ENCODE results near the gene C3orf18.

Gene C3orf18

GRCh38 chr3:50525191-50525910, 42.2 kb downstream of the C3orf18 start:
- DNase-seq (ENCODE audit: low spot score) = no peak
- TF ChIP-seq CTCF (IDR thresholded peaks at IDR 0.05; ENCODE audit: extremely low read depth, missing control alignments) = no peak

GRCh38 chr3:50524746-50525145, 42.8 kb downstream of the C3orf18 start:
- TF ChIP-seq CTCF (IDR thresholded peaks at IDR 0.05; ENCODE audit: extremely low read depth, missing control alignments) = no peak
- no peak for DNase-seq (ENCODE audit: low spot score)

- DNase-seq (ENCODE audit: low spot score) = no peak
- TF ChIP-seq CTCF (IDR thresholded peaks at IDR 0.05; ENCODE audit: extremely low read depth, missing control alignments) = no peak
Measured at GRCh38 chr3:50523279-50523811, 44.2 kb downstream of the C3orf18 start.

DNA sequence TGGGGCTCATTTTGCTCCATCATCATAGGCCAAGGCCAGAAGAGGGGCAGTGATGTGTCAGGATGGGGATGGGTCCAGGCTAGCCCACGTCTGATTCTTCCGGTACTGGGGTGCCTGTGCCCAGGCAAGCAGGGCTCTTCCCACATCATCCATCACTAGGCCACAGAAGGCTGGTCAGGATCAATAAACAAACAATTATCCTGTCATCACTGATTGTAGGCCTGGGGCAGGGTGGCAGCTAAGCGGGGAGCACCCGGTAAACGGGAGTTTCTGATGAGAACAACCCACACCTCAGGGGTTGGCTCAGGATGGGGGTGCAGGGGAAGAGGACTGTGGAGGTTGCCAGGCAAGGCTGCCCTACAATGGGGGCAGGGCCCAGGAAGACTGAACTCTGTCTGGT, 46.0 kb downstream of the C3orf18 start:
- DNase-seq (ENCODE audit: low spot score) = no peak
- no peak for TF ChIP-seq CTCF (IDR thresholded peaks at IDR 0.05; ENCODE audit: extremely low read depth, missing control alignments)

DNA sequence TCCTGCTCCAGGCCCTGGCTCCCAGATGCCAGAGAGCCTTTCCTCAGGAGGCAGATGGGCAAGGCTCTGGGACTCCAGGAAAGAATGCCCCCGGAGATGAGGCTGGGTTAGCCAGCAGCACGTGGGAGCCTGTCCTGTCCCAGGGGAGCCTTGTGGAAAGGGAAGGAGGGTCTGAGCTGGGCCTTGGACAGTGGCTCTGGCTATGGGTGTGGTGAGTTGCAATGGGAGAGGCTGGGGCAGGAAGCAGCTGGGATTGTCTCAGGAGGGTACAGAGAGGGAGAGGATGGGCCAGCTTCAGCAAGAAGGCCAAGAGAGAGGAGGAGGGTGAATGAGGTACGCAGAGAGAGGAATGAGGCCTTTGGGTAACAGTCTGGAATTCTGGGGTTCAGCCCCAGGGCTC, 46.7 kb downstream of the C3orf18 start:
- DNase-seq (ENCODE audit: low spot score) = no peak
- no peak for TF ChIP-seq CTCF (IDR thresholded peaks at IDR 0.05; ENCODE audit: extremely low read depth, missing control alignments)

DNA sequence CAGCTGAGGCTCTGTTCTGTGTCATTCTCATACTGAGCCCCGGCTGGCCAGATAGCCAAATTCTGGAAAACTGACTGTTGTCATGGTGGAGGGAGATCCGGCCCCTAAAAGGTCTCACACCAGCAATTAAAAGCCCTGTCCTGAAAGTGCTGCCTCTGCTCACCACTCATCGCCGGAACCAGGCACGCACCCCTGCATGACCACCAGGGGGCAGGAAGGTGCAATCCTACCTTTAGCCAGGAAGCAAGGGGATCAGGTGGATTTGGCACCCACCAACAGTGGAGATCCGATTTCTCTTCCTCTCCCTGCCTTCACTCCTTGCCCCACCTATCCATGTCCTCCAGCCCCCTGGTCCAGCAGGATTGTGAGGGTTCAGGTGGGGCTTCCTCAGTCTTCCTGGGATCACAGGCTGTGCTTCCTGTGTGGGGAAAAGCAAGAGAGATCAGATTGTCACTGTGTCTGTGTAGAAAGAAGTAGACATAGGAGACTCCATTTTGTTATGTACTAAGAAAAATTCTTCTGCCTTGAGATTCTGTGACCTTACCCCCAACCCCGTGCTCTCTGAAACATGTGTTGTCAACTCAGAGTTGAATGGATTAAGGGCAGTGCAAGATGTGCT, 48.0 kb downstream of the C3orf18 start:
- peak; percentile 97 for TF ChIP-seq CTCF (IDR thresholded peaks at IDR 0.05; ENCODE audit: extremely low read depth, missing control alignments)

DNA sequence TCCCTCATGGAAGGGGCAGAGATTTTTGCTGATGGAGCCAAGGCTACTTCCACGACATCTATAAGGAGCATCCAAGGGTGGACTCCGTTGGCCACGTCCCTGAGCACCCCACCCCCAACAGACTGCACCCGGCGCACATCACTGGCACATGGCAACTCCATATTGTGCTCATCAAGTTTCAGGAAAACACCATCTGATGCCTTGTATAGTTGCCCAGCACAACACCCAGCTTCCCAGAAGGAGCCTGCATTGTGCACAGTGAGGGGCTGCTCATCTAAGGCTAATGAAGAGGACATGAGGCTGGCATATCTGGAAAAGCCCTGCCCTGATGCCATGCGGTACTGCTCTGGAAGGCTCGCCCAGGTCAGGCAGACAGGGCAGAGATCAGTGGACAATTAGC, 49.1 kb downstream of the C3orf18 start:
- no peak for DNase-seq (ENCODE audit: low spot score)
- no peak for TF ChIP-seq CTCF (IDR thresholded peaks at IDR 0.05; ENCODE audit: extremely low read depth, missing control alignments)

More for the DNA sequence above, 48.0 kb downstream of the C3orf18 start:
- DNase-seq (ENCODE audit: low spot score) = peak; percentile 82
